AG09309 (cell line): ENCODE data around the gene SOX5.
"Not testable (repeated sequence)": the region's sequence is repeated elsewhere in the genome, so short reads cannot be mapped to it uniquely, and the experiment has no call there.

Experiments used
- DNase-seq: peaks from one replicate; pipeline ENCODE4 v3.0.0-alpha.2; 2010; ENCODE audit warnings: low read depth
- H3K4me3 ChIP-seq: 2 replicates; pipeline ENCODE4 v1.5.1; 2011; ENCODE audit warnings: mild to moderate bottlenecking, low read depth, low read length, moderate library complexity; ENCODE audit not compliant: control insufficient read depth
- CTCF ChIP-seq: IDR thresholded peaks from 2 replicates; pipeline ENCODE4 v1.5.1; 2011; ENCODE audit warnings: mild to moderate bottlenecking, low read depth, low read length, inconsistent platforms; ENCODE audit not compliant: insufficient read depth, control insufficient read depth; ENCODE audit errors: missing control alignments

The SOX5 gene

GRCh38 chr12:23504043-23504442 lies 445.4 kb downstream of the SOX5 start:
- H3K4me3 ChIP-seq = no peak overlapping the region
- no peak for DNase-seq
- no peak for TF ChIP-seq CTCF

GRCh38 chr12:23503544-23503943 lies 445.9 kb downstream of the SOX5 start:
- TF ChIP-seq CTCF = no peak
- no peak for DNase-seq
- H3K4me3 ChIP-seq = no peak overlapping the region

GRCh38 chr12:23502259-23502658 lies 447.2 kb downstream of the SOX5 start:
- no peak overlapping the region for H3K4me3 ChIP-seq
- no peak for TF ChIP-seq CTCF
- no peak for DNase-seq

GRCh38 chr12:23495472-23495871 lies 454.0 kb downstream of the SOX5 start:
- no peak for DNase-seq
- no peak overlapping the region for H3K4me3 ChIP-seq
- TF ChIP-seq CTCF = no peak

GRCh38 chr12:23493672-23494071 lies 455.8 kb downstream of the SOX5 start:
- no peak for TF ChIP-seq CTCF
- DNase-seq = no peak
- H3K4me3 ChIP-seq = no peak overlapping the region

GRCh38 chr12:23491029-23491428 lies 458.4 kb downstream of the SOX5 start:
- H3K4me3 ChIP-seq, DNase-seq: not testable (repeated sequence)

GRCh38 chr12:23488130-23488529 lies 461.3 kb downstream of the SOX5 start:
- DNase-seq = no peak
- no peak for TF ChIP-seq CTCF

GRCh38 chr12:23484238-23484637 lies 465.2 kb downstream of the SOX5 start:
- DNase-seq = no peak
- no peak for TF ChIP-seq CTCF
- no peak overlapping the region for H3K4me3 ChIP-seq

More at GRCh38 chr12:23488130-23488529, 461.3 kb downstream of the SOX5 start:
- no peak overlapping the region for H3K4me3 ChIP-seq
